ENCODE data around the gene AFAP1L1. TPM values are rescaled to one million over a fixed set of nuclear protein-coding genes. Genes with fewer than 3 reads are reported as not detected.

Gene AFAP1L1
- total RNA-seq, 1 donor from 2014 or later, result 0.25 TPM

DNA sequence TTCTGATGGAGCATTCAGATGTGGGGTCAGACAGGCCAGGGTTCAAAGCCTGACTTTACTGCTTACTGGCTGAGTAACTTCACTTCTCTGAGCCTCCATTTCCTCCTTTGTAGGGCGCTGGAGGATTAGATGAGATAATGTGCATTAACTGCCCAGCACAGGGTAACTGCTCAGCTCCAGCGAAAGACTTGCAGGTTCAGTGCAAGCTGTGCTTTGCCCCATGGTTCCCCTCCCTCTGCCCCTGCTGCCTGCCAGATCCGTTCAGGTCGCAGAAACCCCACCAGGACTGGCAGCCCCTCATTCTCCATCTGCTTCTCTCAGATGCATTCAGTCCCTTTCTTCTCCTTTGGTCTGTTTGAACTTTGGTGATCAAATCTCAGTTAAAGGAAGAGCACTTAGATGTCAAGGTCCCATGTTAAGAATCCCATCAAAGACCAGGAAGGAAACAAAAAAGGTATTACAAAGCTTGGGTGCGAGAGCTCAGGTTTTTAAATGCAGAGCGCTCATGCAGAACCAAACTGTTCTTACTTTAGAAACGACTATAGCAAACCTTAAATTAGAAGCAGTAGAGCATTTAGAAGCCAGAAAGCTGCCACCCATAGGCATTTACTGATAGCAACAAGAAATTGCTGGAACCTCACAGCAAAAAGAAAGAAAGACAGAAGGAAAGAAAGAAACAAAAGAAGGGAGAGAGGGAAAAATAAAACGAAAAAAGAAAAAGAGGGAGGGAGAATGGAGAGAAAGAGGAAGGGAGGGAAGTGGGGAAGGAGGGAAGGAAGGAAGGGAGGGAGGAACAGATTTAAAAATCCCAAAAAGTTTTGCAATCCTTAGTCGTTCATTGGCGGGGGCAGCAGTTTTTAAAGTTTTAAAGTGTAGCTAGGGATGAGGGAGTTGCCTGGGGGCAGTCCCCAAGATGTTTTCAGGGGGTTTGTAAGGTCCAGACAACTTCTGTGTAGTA is 23.5 kb downstream of the AFAP1L1 start:
- no peak overlapping the region for H3K4me3 Mint-ChIP-seq (ENCODE audit: unreplicated experiment)
- H3K27me3 Mint-ChIP-seq (ENCODE audit: unreplicated experiment), result no peaks in the 10 kb centered on the region

GRCh38 chr5:149297340-149298025 is 25.8 kb downstream of the AFAP1L1 start:
- Mint-ChIP-seq H3K9me3 (ENCODE audit: unreplicated experiment) (peaks cover 3% of the 10 kb centered on the region), H3K27me3 (ENCODE audit: unreplicated experiment) (no peaks in the 10 kb centered on the region), H3K4me1 (ENCODE audit: low read depth, unreplicated experiment) (peaks cover 7% of the 10 kb centered on the region), H3K27ac (ENCODE audit: unreplicated experiment) (no peak overlapping the region), H3K4me3 (ENCODE audit: unreplicated experiment) (no peak overlapping the region), H3K36me3 (ENCODE audit: unreplicated experiment) (no peaks in the 10 kb centered on the region)
- no peak for DNase-seq
- TF ChIP-seq, protein P1, sequence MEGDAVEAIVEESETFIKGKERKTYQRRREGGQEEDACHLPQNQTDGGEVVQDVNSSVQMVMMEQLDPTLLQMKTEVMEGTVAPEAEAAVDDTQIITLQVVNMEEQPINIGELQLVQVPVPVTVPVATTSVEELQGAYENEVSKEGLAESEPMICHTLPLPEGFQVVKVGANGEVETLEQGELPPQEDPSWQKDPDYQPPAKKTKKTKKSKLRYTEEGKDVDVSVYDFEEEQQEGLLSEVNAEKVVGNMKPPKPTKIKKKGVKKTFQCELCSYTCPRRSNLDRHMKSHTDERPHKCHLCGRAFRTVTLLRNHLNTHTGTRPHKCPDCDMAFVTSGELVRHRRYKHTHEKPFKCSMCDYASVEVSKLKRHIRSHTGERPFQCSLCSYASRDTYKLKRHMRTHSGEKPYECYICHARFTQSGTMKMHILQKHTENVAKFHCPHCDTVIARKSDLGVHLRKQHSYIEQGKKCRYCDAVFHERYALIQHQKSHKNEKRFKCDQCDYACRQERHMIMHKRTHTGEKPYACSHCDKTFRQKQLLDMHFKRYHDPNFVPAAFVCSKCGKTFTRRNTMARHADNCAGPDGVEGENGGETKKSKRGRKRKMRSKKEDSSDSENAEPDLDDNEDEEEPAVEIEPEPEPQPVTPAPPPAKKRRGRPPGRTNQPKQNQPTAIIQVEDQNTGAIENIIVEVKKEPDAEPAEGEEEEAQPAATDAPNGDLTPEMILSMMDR (IDR thresholded peaks at IDR 0.05; ENCODE audit: partially characterized antibody, unreplicated experiment), result no peak

More for the DNA sequence above, 23.5 kb downstream of the AFAP1L1 start:
- TF ChIP-seq, protein P1 (IDR thresholded peaks at IDR 0.05; ENCODE audit: partially characterized antibody, unreplicated experiment), result no peak
- no peak for DNase-seq
- Mint-ChIP-seq H3K27ac (ENCODE audit: unreplicated experiment) (no peak overlapping the region), H3K9me3 (ENCODE audit: unreplicated experiment) (peaks cover 3% of the 10 kb centered on the region), H3K36me3 (ENCODE audit: unreplicated experiment) (peaks cover 4% of the 10 kb centered on the region), H3K4me1 (ENCODE audit: low read depth, unreplicated experiment) (peaks cover 7% of the 10 kb centered on the region)

DNA sequence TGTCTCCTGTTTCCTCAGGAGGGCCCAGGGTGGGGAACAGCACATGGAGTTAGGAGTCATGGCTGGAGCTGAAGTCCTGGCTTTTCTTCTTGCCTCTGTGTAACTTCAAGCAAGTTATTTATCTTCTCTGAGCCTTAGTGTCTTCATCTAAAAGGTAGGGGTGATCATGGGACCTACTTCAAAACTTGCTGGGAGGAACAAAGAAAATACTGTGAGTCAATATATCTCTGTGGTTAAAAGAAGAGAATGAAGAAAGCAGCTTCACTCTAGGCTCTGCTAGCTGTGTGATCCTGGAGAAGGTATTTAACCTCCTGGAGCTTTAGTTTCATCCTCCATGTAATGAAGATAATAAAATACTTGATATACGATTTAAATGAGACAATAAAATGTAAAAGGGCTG is 26.5 kb downstream of the AFAP1L1 start:
- no peak overlapping the region for H3K4me3 Mint-ChIP-seq (ENCODE audit: unreplicated experiment)
- H3K36me3 Mint-ChIP-seq (ENCODE audit: unreplicated experiment), result no peaks in the 10 kb centered on the region
- DNase-seq, result no peak
- TF ChIP-seq, protein P1 (IDR thresholded peaks at IDR 0.05; ENCODE audit: partially characterized antibody, unreplicated experiment), result no peak
- H3K27ac Mint-ChIP-seq (ENCODE audit: unreplicated experiment), result no peak overlapping the region
- H3K4me1 Mint-ChIP-seq (ENCODE audit: low read depth, unreplicated experiment), result peaks cover 7% of the 10 kb centered on the region
- no peaks in the 10 kb centered on the region for H3K27me3 Mint-ChIP-seq (ENCODE audit: unreplicated experiment)
- peaks cover 3% of the 10 kb centered on the region for H3K9me3 Mint-ChIP-seq (ENCODE audit: unreplicated experiment)

GRCh38 chr5:149298842-149299404 is 27.3 kb downstream of the AFAP1L1 start:
- no peak overlapping the region for H3K27ac Mint-ChIP-seq (ENCODE audit: unreplicated experiment)
- peaks cover 9% of the 10 kb centered on the region for H3K4me1 Mint-ChIP-seq (ENCODE audit: low read depth, unreplicated experiment)
- no peak for DNase-seq
- TF ChIP-seq, protein P1 (IDR thresholded peaks at IDR 0.05; ENCODE audit: partially characterized antibody, unreplicated experiment), result no peak
- no peak overlapping the region for H3K4me3 Mint-ChIP-seq (ENCODE audit: unreplicated experiment)
- H3K27me3 Mint-ChIP-seq (ENCODE audit: unreplicated experiment), result no peaks in the 10 kb centered on the region
- no peaks in the 10 kb centered on the region for H3K36me3 Mint-ChIP-seq (ENCODE audit: unreplicated experiment)
- H3K9me3 Mint-ChIP-seq (ENCODE audit: unreplicated experiment), result peaks cover 3% of the 10 kb centered on the region
